ENCODE data around the gene CDCA7L.
A peak's percentile ranks its signal among the peaks of the same experiment; 100 is the strongest.

The CDCA7L gene

GRCh38 chr7:21969822-21970221 is 24.1 kb upstream of the CDCA7L start:
- no peak for TF ChIP-seq POU2F2 (IDR thresholded peaks at IDR 0.05; ENCODE audit: low read depth, low read length)
- no peak for TF ChIP-seq POLR2A (IDR thresholded peaks at IDR 0.05; ENCODE audit: low read depth, low read length)
- TF ChIP-seq TAF1 (IDR thresholded peaks at IDR 0.05; ENCODE audit: low read depth, low read length), result no peak
- TF ChIP-seq POLR2AphosphoS5 (IDR thresholded peaks at IDR 0.05; ENCODE audit: low read depth, low read length), result no peak
- no peak for TF ChIP-seq PAX5 (IDR thresholded peaks at IDR 0.05; ENCODE audit: insufficient read depth, low read length, severe bottlenecking)
- no peak for TF ChIP-seq SPI1 (IDR thresholded peaks at IDR 0.05; ENCODE audit: low read depth, low read length)
- FAIRE-seq (no peak), DNase-seq (ENCODE audit: insufficient read length, low spot score) (no peak)

GRCh38 chr7:21967598-21968003 is 21.9 kb upstream of the CDCA7L start:
- no peak for TF ChIP-seq POLR2AphosphoS5 (IDR thresholded peaks at IDR 0.05; ENCODE audit: low read depth, low read length)
- no peak for TF ChIP-seq POU2F2 (IDR thresholded peaks at IDR 0.05; ENCODE audit: low read depth, low read length)
- no peak for TF ChIP-seq POLR2A (IDR thresholded peaks at IDR 0.05; ENCODE audit: low read depth, low read length)
- no peak for TF ChIP-seq PAX5 (IDR thresholded peaks at IDR 0.05; ENCODE audit: insufficient read depth, low read length, severe bottlenecking)
- TF ChIP-seq TAF1 (IDR thresholded peaks at IDR 0.05; ENCODE audit: low read depth, low read length), result no peak
- TF ChIP-seq SPI1 (IDR thresholded peaks at IDR 0.05; ENCODE audit: low read depth, low read length), result no peak
- DNase-seq (ENCODE audit: insufficient read length, low spot score) (no peak), FAIRE-seq (peak; percentile 71)

- DNase-seq (ENCODE audit: insufficient read length, low spot score) (no peak), FAIRE-seq (peak; percentile 76)
- no peak for TF ChIP-seq POLR2AphosphoS5 (IDR thresholded peaks at IDR 0.05; ENCODE audit: low read depth, low read length)
- no peak for TF ChIP-seq TAF1 (IDR thresholded peaks at IDR 0.05; ENCODE audit: low read depth, low read length)
- TF ChIP-seq PAX5 (IDR thresholded peaks at IDR 0.05; ENCODE audit: insufficient read depth, low read length, severe bottlenecking), result no peak
- peak; percentile 89; the same call in 1 of the 2 replicates for TF ChIP-seq POU2F2 (IDR thresholded peaks at IDR 0.05; ENCODE audit: low read depth, low read length)
- peak; percentile 96 for TF ChIP-seq SPI1 (IDR thresholded peaks at IDR 0.05; ENCODE audit: low read depth, low read length)
- no peak for TF ChIP-seq POLR2A (IDR thresholded peaks at IDR 0.05; ENCODE audit: low read depth, low read length)
Observed at GRCh38 chr7:21966271-21966670, 20.6 kb upstream of the CDCA7L start.

- peak; percentile 38 for FAIRE-seq
- DNase-seq (ENCODE audit: insufficient read length, low spot score), result no peak
- TF ChIP-seq POLR2A (IDR thresholded peaks at IDR 0.05; ENCODE audit: low read depth, low read length), result no peak
- no peak for TF ChIP-seq PAX5 (IDR thresholded peaks at IDR 0.05; ENCODE audit: insufficient read depth, low read length, severe bottlenecking)
- peak; percentile 18 for TF ChIP-seq SPI1 (IDR thresholded peaks at IDR 0.05; ENCODE audit: low read depth, low read length)
- no peak for TF ChIP-seq TAF1 (IDR thresholded peaks at IDR 0.05; ENCODE audit: low read depth, low read length)
- no peak for TF ChIP-seq POLR2AphosphoS5 (IDR thresholded peaks at IDR 0.05; ENCODE audit: low read depth, low read length)
- TF ChIP-seq POU2F2 (IDR thresholded peaks at IDR 0.05; ENCODE audit: low read depth, low read length), result no peak
Observed at GRCh38 chr7:21965291-21965690, 19.6 kb upstream of the CDCA7L start.

GRCh38 chr7:21962677-21963076 is 17.0 kb upstream of the CDCA7L start:
- DNase-seq (ENCODE audit: insufficient read length, low spot score), result no peak
- TF ChIP-seq PAX5 (IDR thresholded peaks at IDR 0.05; ENCODE audit: insufficient read depth, low read length, severe bottlenecking) (no peak), POLR2A (IDR thresholded peaks at IDR 0.05; ENCODE audit: low read depth, low read length) (no peak), POU2F2 (IDR thresholded peaks at IDR 0.05; ENCODE audit: low read depth, low read length) (no peak), TAF1 (IDR thresholded peaks at IDR 0.05; ENCODE audit: low read depth, low read length) (no peak), SPI1 (IDR thresholded peaks at IDR 0.05; ENCODE audit: low read depth, low read length) (no peak)
- no peak for FAIRE-seq

- FAIRE-seq (no peak), DNase-seq (ENCODE audit: insufficient read length, low spot score) (no peak)
- TF ChIP-seq SPI1 (IDR thresholded peaks at IDR 0.05; ENCODE audit: low read depth, low read length) (no peak), POLR2A (IDR thresholded peaks at IDR 0.05; ENCODE audit: low read depth, low read length) (no peak), PAX5 (IDR thresholded peaks at IDR 0.05; ENCODE audit: insufficient read depth, low read length, severe bottlenecking) (no peak), POLR2AphosphoS5 (IDR thresholded peaks at IDR 0.05; ENCODE audit: low read depth, low read length) (no peak), TAF1 (IDR thresholded peaks at IDR 0.05; ENCODE audit: low read depth, low read length) (no peak), POU2F2 (IDR thresholded peaks at IDR 0.05; ENCODE audit: low read depth, low read length) (no peak)
Observed at GRCh38 chr7:21960922-21961321, 15.2 kb upstream of the CDCA7L start.

GRCh38 chr7:21959387-21959776 is 13.7 kb upstream of the CDCA7L start:
- TF ChIP-seq POU2F2 (IDR thresholded peaks at IDR 0.05; ENCODE audit: low read depth, low read length) (no peak), POLR2AphosphoS5 (IDR thresholded peaks at IDR 0.05; ENCODE audit: low read depth, low read length) (no peak), SPI1 (IDR thresholded peaks at IDR 0.05; ENCODE audit: low read depth, low read length) (no peak), TAF1 (IDR thresholded peaks at IDR 0.05; ENCODE audit: low read depth, low read length) (no peak), POLR2A (IDR thresholded peaks at IDR 0.05; ENCODE audit: low read depth, low read length) (no peak), PAX5 (IDR thresholded peaks at IDR 0.05; ENCODE audit: insufficient read depth, low read length, severe bottlenecking) (no peak)
- FAIRE-seq (no peak), DNase-seq (ENCODE audit: insufficient read length, low spot score) (no peak)

GRCh38 chr7:21953781-21954180 is 8.1 kb upstream of the CDCA7L start:
- FAIRE-seq (no peak), DNase-seq (ENCODE audit: insufficient read length, low spot score) (no peak)
- TF ChIP-seq TAF1 (IDR thresholded peaks at IDR 0.05; ENCODE audit: low read depth, low read length) (no peak), POLR2AphosphoS5 (IDR thresholded peaks at IDR 0.05; ENCODE audit: low read depth, low read length) (no peak), POU2F2 (IDR thresholded peaks at IDR 0.05; ENCODE audit: low read depth, low read length) (no peak), PAX5 (IDR thresholded peaks at IDR 0.05; ENCODE audit: insufficient read depth, low read length, severe bottlenecking) (no peak), SPI1 (IDR thresholded peaks at IDR 0.05; ENCODE audit: low read depth, low read length) (no peak), POLR2A (IDR thresholded peaks at IDR 0.05; ENCODE audit: low read depth, low read length) (no peak)

GRCh38 chr7:21948887-21949540 is 3.3 kb upstream of the CDCA7L start:
- FAIRE-seq, result peak; percentile 58
- DNase-seq (ENCODE audit: insufficient read length, low spot score), result no peak
- TF ChIP-seq POLR2A (IDR thresholded peaks at IDR 0.05; ENCODE audit: low read depth, low read length) (no peak), POLR2AphosphoS5 (IDR thresholded peaks at IDR 0.05; ENCODE audit: low read depth, low read length) (no peak), PAX5 (IDR thresholded peaks at IDR 0.05; ENCODE audit: insufficient read depth, low read length, severe bottlenecking) (no peak), POU2F2 (IDR thresholded peaks at IDR 0.05; ENCODE audit: low read depth, low read length) (no peak), SPI1 (IDR thresholded peaks at IDR 0.05; ENCODE audit: low read depth, low read length) (no peak), TAF1 (IDR thresholded peaks at IDR 0.05; ENCODE audit: low read depth, low read length) (no peak)
